Heart right ventricle (tissue), 16 donors: Measurements from ENCODE around the gene AGAP2. TPM values are rescaled to one million over a fixed set of nuclear protein-coding genes. Genes with fewer than 3 reads are reported as not detected.

Experiments used
- ATAC-seq, 8 donors: fragments of 200-7000 bp; cut with Tn5 transposase; one replicate each; pipeline ENCODE4 v1.9.1; 2020; ENCODE audit warnings: mild to moderate bottlenecking in 8 of 8, moderate library complexity in 8 of 8, moderate number of reproducible peaks in 1 of 8
- DNase-seq, 2 donors: peaks; one replicate each; pipeline ENCODE4 v3.0.0-alpha.2; 2020
- H3K27ac ChIP-seq, 10 donors: fragments of 200-600 bp; sonication (generic) in 2 of 10; one replicate each; pipeline versions ENCODE4 v1.5.0 to v1.8.0; 2020 to 2022; ENCODE audit warnings: mild to moderate bottlenecking in 3 of 10
- H3K27me3 ChIP-seq, 7 donors: fragments of 200-600 bp; one replicate each; pipeline ENCODE4 v1.8.0; 2021 to 2022; ENCODE audit warnings: mild to moderate bottlenecking in 2 of 7
- H3K36me3 ChIP-seq, 9 donors: fragments of 200-600 bp; sonication (generic) in 1 of 9; one replicate each; pipeline versions ENCODE4 v1.5.0 to v1.8.0; 2020 to 2022; ENCODE audit warnings: mild to moderate bottlenecking in 2 of 9
- H3K4me1 ChIP-seq, 9 donors: fragments of 200-600 bp; sonication (generic) in 1 of 9; one replicate each; pipeline versions ENCODE4 v1.5.0 to v1.8.0; 2020 to 2022; ENCODE audit warnings: mild to moderate bottlenecking in 4 of 9
- H3K4me3 ChIP-seq, 10 donors: fragments of 200-600 bp; sonication (generic) in 2 of 10; one replicate each; pipeline versions ENCODE4 v1.5.0 to v1.8.0; 2020 to 2022; ENCODE audit warnings: mild to moderate bottlenecking in 7 of 10, moderate library complexity in 2 of 10
- H3K9me3 ChIP-seq, 11 donors: fragments of 200-600 bp in 10 of 11; sonication (generic) in 2 of 11; one replicate each; pipeline versions ENCODE4 v1.5.0 to v1.8.0; 2013 to 2022; ENCODE audit warnings: mild to moderate bottlenecking in 2 of 11, control low read depth in 1 of 11, moderate library complexity in 1 of 11
- WGBS, 2 donors: extraction: QIAGEN DNeasy Blood & Tissue Kit; methylation state at CpG; one replicate each; pipeline ENCODE4 v1.1.7; 2013; ENCODE audit warnings: inconsistent platforms in 1 of 2; 5-methylcytosine and 5-hydroxymethylcytosine counted together
- intact Hi-C, 10 donors: fragments of 100-400 bp; cut with DNase I; formaldehyde crosslinking; loops; one replicate each; pipeline versions ENCODE4 v1.11.1 to v1.14.2; 2022
- long read RNA-seq, 3 donors: library from polyadenylated mRNA; unstranded; transcript quantifications; one replicate each; pipeline ENCODE4 v2.0.0, GENCODE V29; 2020 to 2021
- polyA plus RNA-seq, 2 donors: library from polyadenylated mRNA; stranded (reverse); fragments of 200-250 nt; gene quantifications; one replicate each; pipeline ENCODE4 v1.2.3, GENCODE V29; 2013
- total RNA-seq, 10 donors: library from RNA; stranded (reverse); fragmentation: NEBNext Ultra II Directional in 3 of 10; extraction: Animal tissue kit (Norgen Biotek cat#: 25700) in 3 of 10; gene quantifications; one replicate each; pipeline versions ENCODE4 v1.2.1 to v1.2.4, GENCODE V29; 2021 to 2023
- TF ChIP-seq, protein P1 (sequence below), 9 donors: fragments of 200-600 bp; sonication (generic) in 2 of 9; IDR thresholded peaks; one replicate each; pipeline versions ENCODE4 v1.5.0 to v1.8.0; 2021 to 2022; ENCODE audit warnings: antibody characterized with exemption in 9 of 9, mild to moderate bottlenecking in 5 of 9, moderate library complexity in 1 of 9
- donor health status: Arrhythmogenic right ventricular cardiomyopathy.
- donor health status: ischemic (EF 13 %, LVEDD 7.1; RV severe dilation, severe dysfunction).
- donor health status: healthy with polysubstance abuse.
- donor health status: DM: no; HTN: yes; CAD: no.
- donor health status: DM: no; HTN: no; CAD: no.
- donor health status: ischemic (EF 25% LVEDD 6.9; RV normal size, moderate dysfunction).
- donor health status: ischemic (EF 25% LVEDD 5.7; RV mildly dilated, moderate dysfunction).
- donor health status: healthy.
- donor health status: DM: yes; HTN: yes; CAD: no.
- donor health status: Ischemic cardiomyopathy.
- donor health status: ischemic (EF 35%, LVEDD 5.7; RV mildly dilated, moderate dysfunction).
- donor health status: nonischemic (EF 11% LVEDD 7.7; RV severe dilation, severe dysfunction).
- donor health status: DM: yes; HTN: yes; CAD: no.
- donor health status: PGD.
- donor health status: ischemic (EF 29% LVEDD 5.4; RV normal size, mild dysfunction).
- donor health status: nonischemic (EF 23%, LVEDD 6.1; RV moderate dilation, normal function).

AGAP2 gene
- total RNA-seq (10 to 100 TPM in 2 of 10 donors, 1 to 10 TPM in 8; 3.4 to 13.1 (median 6.6) TPM), polyA plus RNA-seq (10 to 100 TPM in 1 of 2 donors, 1 to 10 TPM in 1; 5.3 to 17.3 TPM)
- long read RNA-seq, donor 1, full-length matches to known transcripts = 1 of 5 reads
- long read RNA-seq, donor 1, partial matches to known transcripts = 0 of 5 reads
- long read RNA-seq, donor 1, other reads (novel, unspliced or antisense) = 4 of 5 reads
- long read RNA-seq, donor 2, partial matches to known transcripts = 2 of 4 reads
- long read RNA-seq, donor 2, other reads (novel, unspliced or antisense) = 2 of 4 reads
- long read RNA-seq, donor 3, full-length matches to known transcripts = 1 of 4 reads
- long read RNA-seq, donor 3, partial matches to known transcripts = 1 of 4 reads
- long read RNA-seq, donor 3, other reads (novel, unspliced or antisense) = 2 of 4 reads

DNA sequence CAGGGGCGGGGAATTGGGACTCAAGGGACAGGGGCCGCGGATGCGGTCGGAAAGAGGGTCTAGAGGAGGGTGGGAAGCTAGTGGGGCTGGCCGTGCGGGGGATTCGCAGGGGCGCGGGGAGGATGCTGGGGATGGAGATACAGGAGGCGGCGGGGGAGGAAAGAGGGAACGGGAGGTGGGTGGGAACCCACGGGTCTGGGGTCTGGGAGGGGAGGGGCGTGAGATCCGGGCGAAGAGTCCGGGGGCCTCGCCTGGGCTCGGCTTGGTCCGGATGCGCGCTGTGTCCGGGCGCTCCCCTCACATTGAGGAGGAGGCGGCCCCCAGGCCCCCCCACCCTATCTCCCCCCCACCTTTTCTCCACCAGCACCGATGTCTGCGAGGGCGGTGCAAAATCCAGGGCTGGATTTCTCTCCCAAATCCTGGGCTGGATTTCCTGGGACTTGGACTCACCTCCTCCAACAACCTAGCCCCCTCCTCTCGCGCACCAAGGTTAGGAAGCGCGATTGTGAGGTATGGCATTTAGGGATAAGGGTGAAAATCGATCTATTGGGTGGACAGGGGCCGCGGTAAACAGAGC is at the start of gene AGAP2:
Gene AGAP2 (minus strand): TSS at position 82 of the 577 bp plus-strand sequence. CDS start 496 bp downstream, outside the sequence.
- TF ChIP-seq, protein P1, sequence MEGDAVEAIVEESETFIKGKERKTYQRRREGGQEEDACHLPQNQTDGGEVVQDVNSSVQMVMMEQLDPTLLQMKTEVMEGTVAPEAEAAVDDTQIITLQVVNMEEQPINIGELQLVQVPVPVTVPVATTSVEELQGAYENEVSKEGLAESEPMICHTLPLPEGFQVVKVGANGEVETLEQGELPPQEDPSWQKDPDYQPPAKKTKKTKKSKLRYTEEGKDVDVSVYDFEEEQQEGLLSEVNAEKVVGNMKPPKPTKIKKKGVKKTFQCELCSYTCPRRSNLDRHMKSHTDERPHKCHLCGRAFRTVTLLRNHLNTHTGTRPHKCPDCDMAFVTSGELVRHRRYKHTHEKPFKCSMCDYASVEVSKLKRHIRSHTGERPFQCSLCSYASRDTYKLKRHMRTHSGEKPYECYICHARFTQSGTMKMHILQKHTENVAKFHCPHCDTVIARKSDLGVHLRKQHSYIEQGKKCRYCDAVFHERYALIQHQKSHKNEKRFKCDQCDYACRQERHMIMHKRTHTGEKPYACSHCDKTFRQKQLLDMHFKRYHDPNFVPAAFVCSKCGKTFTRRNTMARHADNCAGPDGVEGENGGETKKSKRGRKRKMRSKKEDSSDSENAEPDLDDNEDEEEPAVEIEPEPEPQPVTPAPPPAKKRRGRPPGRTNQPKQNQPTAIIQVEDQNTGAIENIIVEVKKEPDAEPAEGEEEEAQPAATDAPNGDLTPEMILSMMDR (IDR thresholded peaks at IDR 0.05) = no peak
- peak within 1 kb of the TSS; percentile 25 to 56 (median 50) for H3K4me3 ChIP-seq
- no peak for DNase-seq
- peak in 2 of 8 donors; percentile 3 to 25 for ATAC-seq
- H3K4me1 ChIP-seq = peaks cover 19 to 66% (median 34%) of the 10 kb centered on the region in 9 donors
- intact Hi-C loops = no loop called here
- peaks cover 0 to 23% (median 0%) of the 10 kb centered on the region in 9 donors for H3K36me3 ChIP-seq
- H3K27ac ChIP-seq = peak within 1 kb of the TSS; percentile 30 to 77 (median 59)
- no peaks in the 10 kb centered on the region for H3K9me3 ChIP-seq
- WGBS, 2 donors = 2 to 13% methylated on average over 30 to 36 of the region's 36 CpGs
- peaks cover 13 to 74% (median 63%) of the 10 kb centered on the region in 7 donors for H3K27me3 ChIP-seq

DNA sequence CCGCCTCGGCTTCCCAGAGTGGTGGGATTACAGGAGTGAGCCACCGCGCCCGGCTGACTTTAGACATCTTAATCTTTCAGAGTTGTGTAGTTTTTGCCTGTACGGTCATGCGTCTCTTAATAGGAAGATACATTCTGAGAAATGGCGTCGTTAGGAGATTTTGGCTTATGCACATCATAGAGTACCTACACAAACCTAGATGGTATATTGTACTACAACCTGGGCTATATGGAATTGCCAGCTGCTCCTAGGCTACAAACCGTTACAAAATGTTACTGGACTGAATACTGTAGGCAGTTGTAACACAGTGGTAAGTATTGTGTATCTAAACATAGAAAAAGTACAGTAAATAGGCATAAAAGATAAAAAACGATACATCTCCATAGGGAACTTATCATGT is 45.3 kb upstream of the AGAP2 start:
- Histone ChIP-seq H3K4me3 (peak overlapping the region in 7 of 10 donors; percentile 64 to 99 (median 96)), H3K27ac (no peak overlapping the region), H3K4me1 (peaks cover 0 to 38% (median 17%) of the 10 kb centered on the region in 9 donors), H3K36me3 (peaks cover 0 to 62% (median 25%) of the 10 kb centered on the region in 9 donors), H3K27me3 (no peaks in the 10 kb centered on the region), H3K9me3 (no peaks in the 10 kb centered on the region)
- DNase-seq (no peak), ATAC-seq (no peak)
- intact Hi-C loops = loop anchor here in 4 of 10 donors (2.0 to 5.0 kb wide), 2 partner anchors 121 to 123 kb away; no protein-coding TSS in a partner anchor
- TF ChIP-seq, protein P1 (IDR thresholded peaks at IDR 0.05) = no peak
- WGBS, 2 donors = 90 to 93% methylated on average over 11 of the region's 11 CpGs

DNA sequence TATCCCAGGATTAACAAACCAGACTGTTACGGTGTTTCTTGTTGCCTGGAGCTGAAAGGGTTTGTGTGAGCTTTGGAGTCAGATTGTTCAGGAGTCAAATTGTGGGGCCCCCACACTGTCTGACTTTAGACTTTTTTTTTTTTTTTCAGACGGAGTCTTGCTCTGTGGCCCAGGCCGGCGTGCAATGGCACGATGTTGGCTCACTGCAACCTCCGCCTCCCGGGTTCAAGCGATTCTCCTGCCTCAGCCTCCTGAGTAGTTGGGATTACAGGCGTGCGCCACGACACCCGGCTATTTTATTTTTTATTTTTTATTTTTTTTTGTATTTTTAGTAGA is 44.9 kb upstream of the AGAP2 start:
- peak overlapping the region in 3 of 10 donors; percentile 68 to 90 (median 74) for H3K27ac ChIP-seq
- no peaks in the 10 kb centered on the region for H3K27me3 ChIP-seq
- peaks cover 0 to 38% (median 17%) of the 10 kb centered on the region in 9 donors for H3K4me1 ChIP-seq
- no peaks in the 10 kb centered on the region for H3K9me3 ChIP-seq
- peak overlapping the region; percentile 64 to 99 (median 90) for H3K4me3 ChIP-seq
- TF ChIP-seq, protein P1 (IDR thresholded peaks at IDR 0.05) = no peak
- DNase-seq (no peak), ATAC-seq (no peak)
- intact Hi-C loops = loop anchor here in 4 of 10 donors (2.0 to 5.0 kb wide), 2 partner anchors 121 to 124 kb away; no protein-coding TSS in a partner anchor
- peaks cover 0 to 58% (median 24%) of the 10 kb centered on the region in 9 donors for H3K36me3 ChIP-seq
- 82 to 87% methylated on average over 12 of the region's 12 CpGs for WGBS, 2 donors
